NCI-H1417 (cell line): Measurements from ENCODE around the gene ARHGAP45.
A peak's percentile ranks its signal among the peaks of the same experiment; 100 is the strongest.

Experiments used
- DNase-seq, 3 experiments: peaks; one replicate each; lab custom pipeline; 2025; lab: John Stamatoyannopoulos, UW

ARHGAP45 gene

GRCh38 chr19:1072371-1073015 is 5.5 kb downstream of the ARHGAP45 start:
- DNase-seq: no peak

GRCh38 chr19:1073063-1073955 is 6.3 kb downstream of the ARHGAP45 start:
- peak in 1 of 3 experiments; percentile 60 for DNase-seq

GRCh38 chr19:1073956-1074517 is 7.1 kb downstream of the ARHGAP45 start:
- DNase-seq: no peak

GRCh38 chr19:1074544-1075283 is 7.7 kb downstream of the ARHGAP45 start:
- peak; percentile 95 to 98 (median 96) for DNase-seq

- no peak for DNase-seq
Measured at GRCh38 chr19:1076046-1076386, 9.0 kb downstream of the ARHGAP45 start.

- DNase-seq: no peak
Measured at GRCh38 chr19:1076951-1077350, 10.0 kb downstream of the ARHGAP45 start.

GRCh38 chr19:1079566-1080111 is 12.7 kb downstream of the ARHGAP45 start:
- DNase-seq: no peak

GRCh38 chr19:1080360-1081161 is 13.6 kb downstream of the ARHGAP45 start:
- DNase-seq: no peak

- DNase-seq: peak; percentile 67 to 96 (median 93)
Measured at GRCh38 chr19:1081301-1082164, 14.6 kb downstream of the ARHGAP45 start.

- DNase-seq: peak; percentile 98 to 100 (median 100)
Measured at GRCh38 chr19:1082165-1082927, 15.4 kb downstream of the ARHGAP45 start.

GRCh38 chr19:1082928-1083816 is 16.2 kb downstream of the ARHGAP45 start:
- DNase-seq: peak in 2 of 3 experiments; percentile 61 to 78

- DNase-seq: peak; percentile 30 to 59 (median 35)
Measured at GRCh38 chr19:1084024-1084868, 17.3 kb downstream of the ARHGAP45 start.

GRCh38 chr19:1085053-1085658 is 18.2 kb downstream of the ARHGAP45 start:
- DNase-seq: no peak

GRCh38 chr19:1085676-1086442 is 18.9 kb downstream of the ARHGAP45 start:
- DNase-seq: no peak

- DNase-seq: no peak
Measured at GRCh38 chr19:1086613-1087012, 19.6 kb downstream of the ARHGAP45 start.

GRCh38 chr19:1087813-1088415 is 20.9 kb downstream of the ARHGAP45 start:
- no peak for DNase-seq
